A673 (cell line): ENCODE results near the gene ACOX3. TPM values are rescaled to one million over a fixed set of nuclear protein-coding genes. Genes with fewer than 3 reads are reported as not detected.

Experiments
- BruUV-seq: library from RNA; stranded (reverse); fragments of 400-500 nt; replicated peaks from 2 replicates; lab custom pipeline; 2021; lab: Mats Ljungman, UMichigan
- CTCF ChIA-PET: fragments of 300-600 bp; sonication (Branson Sonifier 250); formaldehyde crosslinking; loops from one replicate; lab custom pipeline; 2022; ENCODE audit warnings: antibody characterized with exemption; lab: Charles Lee
- POLR2A ChIA-PET: fragments of 300-600 bp; sonication (Branson Sonifier 250); formaldehyde crosslinking; loops from one replicate; lab custom pipeline; 2022; ENCODE audit warnings: antibody characterized with exemption; ENCODE audit not compliant: low non-redundant PET; lab: Charles Lee
- DNase-seq: peaks from one replicate; pipeline ENCODE4 v3.0.0-alpha.2; 2015; ENCODE audit warnings: low spot score
- H3K27ac ChIP-seq: fragments of 200-600 bp; sonication (generic); 2 replicates; pipeline ENCODE4 v1.5.1; 2016; ENCODE audit warnings: mixed run types, low read depth, mild to moderate bottlenecking, mixed read lengths, antibody characterized with exemption, low read length; ENCODE audit not compliant: poor library complexity, severe bottlenecking
- H3K27me3 ChIP-seq: fragments of 200-600 bp; sonication (generic); replicated peaks from 2 replicates; pipeline ENCODE4 v1.6.1; 2017; ENCODE audit warnings: mixed run types, low read depth, mild to moderate bottlenecking, mixed read lengths, antibody characterized with exemption, low read length; ENCODE audit not compliant: insufficient read depth, poor library complexity
- H3K36me3 ChIP-seq: fragments of 200-600 bp; sonication (generic); 2 replicates; pipeline ENCODE4 v1.6.1; 2016; ENCODE audit warnings: mixed run types, mild to moderate bottlenecking, mixed read lengths, antibody characterized with exemption, low read length; ENCODE audit not compliant: insufficient read depth, poor library complexity, severe bottlenecking
- H3K4me1 ChIP-seq: fragments of 200-600 bp; sonication (generic); 2 replicates; pipeline ENCODE4 v1.6.1; 2017; ENCODE audit warnings: mixed run types, mild to moderate bottlenecking, mixed read lengths, antibody characterized with exemption, low read length; ENCODE audit not compliant: insufficient read depth, poor library complexity, severe bottlenecking
- H3K4me3 ChIP-seq: fragments of 200-600 bp; sonication (generic); 2 replicates; pipeline ENCODE4 v1.5.1; 2016; ENCODE audit warnings: low read depth, mixed run types, mild to moderate bottlenecking, mixed read lengths, low read length; ENCODE audit not compliant: poor library complexity, severe bottlenecking
- H3K9me3 ChIP-seq: fragments of 200-600 bp; sonication (generic); 2 replicates; pipeline ENCODE4 v1.6.1; 2016; ENCODE audit warnings: mixed run types, low read depth, mild to moderate bottlenecking, mixed read lengths, antibody characterized with exemption, low read length; ENCODE audit not compliant: poor library complexity, severe bottlenecking
- EZH2 ChIP-seq: fragments of 200-600 bp; sonication (generic); IDR thresholded peaks from 2 replicates; pipeline ENCODE4 v1.6.1; 2017; ENCODE audit warnings: borderline replicate concordance, low read depth, mild to moderate bottlenecking, mixed read lengths, antibody characterized with exemption, low read length; ENCODE audit not compliant: poor library complexity, severe bottlenecking
- intact Hi-C: fragments of 100-400 bp; cut with micrococcal nuclease; formaldehyde crosslinking; loops from one replicate; pipeline ENCODE4 v1.10.0; 2022; ENCODE audit not compliant: unreplicated experiment
- total RNA-seq: library from RNA; stranded (reverse); gene quantifications from 2 replicates; pipeline ENCODE4 v1.2.3, GENCODE V29; 2021
- TF ChIP-seq, protein P1 (sequence below): fragments of 300-800, 200-600 bp; sonication (generic); conservative IDR thresholded peaks from 2 replicates; pipeline ENCODE4 v1.5.1; 2017; ENCODE audit warnings: low read depth, mild to moderate bottlenecking, antibody characterized with exemption, low read length, moderate library complexity, mixed read lengths

ACOX3 gene
- total RNA-seq, 1 experiment from 2014 or later = 14.3 TPM

- intact Hi-C loops = no loop called here
- no peaks in the 10 kb centered on the region for H3K9me3 ChIP-seq
- H3K27me3 ChIP-seq = no peaks in the 10 kb centered on the region
- POLR2A ChIA-PET = no interaction called here
- H3K36me3 ChIP-seq = no peaks in the 10 kb centered on the region
- CTCF ChIA-PET = no interaction called here
- no peak overlapping the region for H3K4me3 ChIP-seq
- H3K27ac ChIP-seq = no peak overlapping the region
- TF ChIP-seq, protein P1, sequence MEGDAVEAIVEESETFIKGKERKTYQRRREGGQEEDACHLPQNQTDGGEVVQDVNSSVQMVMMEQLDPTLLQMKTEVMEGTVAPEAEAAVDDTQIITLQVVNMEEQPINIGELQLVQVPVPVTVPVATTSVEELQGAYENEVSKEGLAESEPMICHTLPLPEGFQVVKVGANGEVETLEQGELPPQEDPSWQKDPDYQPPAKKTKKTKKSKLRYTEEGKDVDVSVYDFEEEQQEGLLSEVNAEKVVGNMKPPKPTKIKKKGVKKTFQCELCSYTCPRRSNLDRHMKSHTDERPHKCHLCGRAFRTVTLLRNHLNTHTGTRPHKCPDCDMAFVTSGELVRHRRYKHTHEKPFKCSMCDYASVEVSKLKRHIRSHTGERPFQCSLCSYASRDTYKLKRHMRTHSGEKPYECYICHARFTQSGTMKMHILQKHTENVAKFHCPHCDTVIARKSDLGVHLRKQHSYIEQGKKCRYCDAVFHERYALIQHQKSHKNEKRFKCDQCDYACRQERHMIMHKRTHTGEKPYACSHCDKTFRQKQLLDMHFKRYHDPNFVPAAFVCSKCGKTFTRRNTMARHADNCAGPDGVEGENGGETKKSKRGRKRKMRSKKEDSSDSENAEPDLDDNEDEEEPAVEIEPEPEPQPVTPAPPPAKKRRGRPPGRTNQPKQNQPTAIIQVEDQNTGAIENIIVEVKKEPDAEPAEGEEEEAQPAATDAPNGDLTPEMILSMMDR = no peak
- TF ChIP-seq EZH2 = no peak
- no peak for DNase-seq
- no peaks in the 10 kb centered on the region for H3K4me1 ChIP-seq
- BruUV-seq = no TSS peak
Measured at GRCh38 chr4:8371596-8371995, 68.9 kb downstream of the ACOX3 start.

- no peaks in the 10 kb centered on the region for H3K27me3 ChIP-seq
- no peaks in the 10 kb centered on the region for H3K9me3 ChIP-seq
- no TSS peak for BruUV-seq
- intact Hi-C loops = no loop called here
- POLR2A ChIA-PET = no interaction called here
- CTCF ChIA-PET = no interaction called here
- H3K4me3 ChIP-seq = no peak overlapping the region
- H3K27ac ChIP-seq = no peak overlapping the region
- H3K4me1 ChIP-seq = no peaks in the 10 kb centered on the region
- no peak for DNase-seq
- no peaks in the 10 kb centered on the region for H3K36me3 ChIP-seq
- no peak for TF ChIP-seq EZH2
- TF ChIP-seq, protein P1 = no peak
Measured at GRCh38 chr4:8370835-8371595, 69.5 kb downstream of the ACOX3 start.

DNA sequence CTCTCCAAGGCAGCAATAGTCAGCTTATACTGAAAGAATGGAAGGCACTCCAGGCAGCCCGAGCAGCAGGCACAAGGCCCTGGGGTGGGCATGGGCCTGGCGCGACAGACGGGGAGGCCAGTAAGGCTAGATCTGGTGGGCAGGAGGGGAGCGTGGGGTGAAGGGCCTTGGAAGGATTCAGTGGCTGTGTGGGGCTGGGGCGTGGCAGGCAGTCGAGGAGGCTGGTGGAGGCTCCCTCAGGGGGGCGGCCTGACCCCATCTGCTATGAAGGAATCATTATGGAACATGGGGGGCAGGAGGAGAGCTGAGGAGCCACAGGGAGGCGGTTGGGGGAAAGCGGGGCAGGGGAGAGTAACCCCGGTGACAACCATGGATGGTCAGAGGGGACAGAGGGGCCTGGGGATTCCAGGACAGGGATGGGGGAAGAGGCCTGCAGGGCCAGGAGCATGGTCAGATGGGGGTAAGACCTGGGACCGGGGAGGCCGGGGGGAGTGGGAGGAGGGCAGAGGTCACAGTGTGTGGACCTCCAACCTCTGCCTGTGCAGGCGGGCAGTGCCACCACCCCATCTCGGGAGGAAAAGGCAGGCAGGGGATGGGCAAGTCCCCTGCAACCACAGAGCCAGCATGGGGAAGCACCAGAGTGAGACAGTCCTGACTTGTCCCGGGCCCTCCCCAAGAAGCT is 70.3 kb downstream of the ACOX3 start:
- TF ChIP-seq, protein P1 = no peak
- TF ChIP-seq EZH2 = no peak
- DNase-seq = no peak
- no TSS peak for BruUV-seq
- intact Hi-C loops = no loop called here
- no peak overlapping the region for H3K27ac ChIP-seq
- H3K27me3 ChIP-seq = no peaks in the 10 kb centered on the region
- ChIA-PET POLR2A (no interaction called here), CTCF (no interaction called here)
- H3K9me3 ChIP-seq = no peaks in the 10 kb centered on the region
- no peaks in the 10 kb centered on the region for H3K4me1 ChIP-seq
- H3K36me3 ChIP-seq = no peaks in the 10 kb centered on the region
- H3K4me3 ChIP-seq = no peak overlapping the region
